NCI-H2196 treated with DMSO at 0.1 percent for 48 hours (cell line): ENCODE measurements around the gene MPPED1.

Source experiments
- DNase-seq: peaks from one replicate; lab custom pipeline; 2025; ENCODE audit not compliant: unreplicated experiment; lab: John Stamatoyannopoulos, UW

The MPPED1 gene

GRCh38 chr22:43428521-43428920 is 16.7 kb downstream of the MPPED1 start:
- no peak for DNase-seq

DNA sequence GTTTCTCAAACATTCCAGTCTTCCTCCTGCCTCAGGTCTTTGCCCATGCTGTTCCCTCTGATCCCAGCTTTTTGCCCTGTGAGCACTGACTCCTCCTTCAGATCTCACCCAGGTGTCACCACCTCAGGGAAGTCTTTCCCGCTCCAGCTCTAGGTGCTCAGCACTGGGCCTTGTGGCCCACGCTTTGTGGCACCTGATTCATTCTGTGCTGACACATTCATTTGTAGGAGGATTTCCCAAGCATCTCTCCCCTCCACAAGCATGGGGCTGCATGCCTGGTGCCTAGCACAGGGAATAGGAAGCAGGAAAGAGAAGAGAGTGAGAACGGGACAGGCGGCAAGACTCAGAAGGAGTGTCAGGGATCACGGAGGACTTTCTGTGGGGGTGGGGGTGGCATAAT is 17.6 kb downstream of the MPPED1 start:
- DNase-seq, result no peak

DNA sequence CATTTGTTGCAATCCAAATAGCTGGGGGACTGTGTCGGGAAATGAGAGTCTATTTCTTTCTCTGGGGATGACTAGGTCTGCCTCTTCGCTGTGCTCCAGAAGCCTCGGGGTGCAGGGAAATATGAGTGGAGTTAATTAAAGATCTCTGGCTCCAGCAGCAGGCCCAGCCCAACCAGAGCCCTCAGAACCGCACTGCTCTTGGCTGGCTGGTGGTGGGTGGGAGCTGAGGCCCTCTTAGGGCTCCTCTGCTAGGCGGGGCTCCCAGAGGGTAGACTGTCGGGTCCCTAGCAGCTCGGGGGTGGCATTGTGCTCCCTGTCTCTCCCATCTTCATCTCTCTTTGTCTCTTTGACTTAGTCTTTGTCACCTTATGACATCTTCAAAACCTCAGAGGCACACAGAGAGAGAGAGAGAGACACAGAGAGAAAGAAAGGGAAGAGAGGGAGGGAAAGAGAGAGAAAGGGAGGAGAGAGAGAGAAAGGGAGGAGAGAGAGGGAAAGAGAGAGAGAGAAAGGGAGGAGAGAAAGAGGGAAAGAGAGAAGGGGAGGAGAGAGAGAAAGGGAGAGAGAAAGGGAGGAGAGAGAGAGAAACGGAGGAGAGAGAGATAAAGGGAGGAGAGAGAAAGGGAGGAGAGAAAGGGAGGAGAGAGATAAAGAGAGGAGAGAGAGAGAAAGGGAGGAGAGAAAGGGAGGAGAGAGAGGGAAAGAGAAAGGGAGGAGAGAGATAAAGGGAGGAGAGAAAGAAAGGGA is 20.2 kb downstream of the MPPED1 start:
- DNase-seq, result no peak

- DNase-seq, result no peak
Measured at GRCh38 chr22:43432883-43433415, 21.1 kb downstream of the MPPED1 start.

- no peak for DNase-seq
Measured at GRCh38 chr22:43433451-43434274, 21.8 kb downstream of the MPPED1 start.

- DNase-seq, result no peak
Measured at GRCh38 chr22:43434275-43434927, 22.6 kb downstream of the MPPED1 start.

- no peak for DNase-seq
Measured at GRCh38 chr22:43434928-43435311, 23.1 kb downstream of the MPPED1 start.

DNA sequence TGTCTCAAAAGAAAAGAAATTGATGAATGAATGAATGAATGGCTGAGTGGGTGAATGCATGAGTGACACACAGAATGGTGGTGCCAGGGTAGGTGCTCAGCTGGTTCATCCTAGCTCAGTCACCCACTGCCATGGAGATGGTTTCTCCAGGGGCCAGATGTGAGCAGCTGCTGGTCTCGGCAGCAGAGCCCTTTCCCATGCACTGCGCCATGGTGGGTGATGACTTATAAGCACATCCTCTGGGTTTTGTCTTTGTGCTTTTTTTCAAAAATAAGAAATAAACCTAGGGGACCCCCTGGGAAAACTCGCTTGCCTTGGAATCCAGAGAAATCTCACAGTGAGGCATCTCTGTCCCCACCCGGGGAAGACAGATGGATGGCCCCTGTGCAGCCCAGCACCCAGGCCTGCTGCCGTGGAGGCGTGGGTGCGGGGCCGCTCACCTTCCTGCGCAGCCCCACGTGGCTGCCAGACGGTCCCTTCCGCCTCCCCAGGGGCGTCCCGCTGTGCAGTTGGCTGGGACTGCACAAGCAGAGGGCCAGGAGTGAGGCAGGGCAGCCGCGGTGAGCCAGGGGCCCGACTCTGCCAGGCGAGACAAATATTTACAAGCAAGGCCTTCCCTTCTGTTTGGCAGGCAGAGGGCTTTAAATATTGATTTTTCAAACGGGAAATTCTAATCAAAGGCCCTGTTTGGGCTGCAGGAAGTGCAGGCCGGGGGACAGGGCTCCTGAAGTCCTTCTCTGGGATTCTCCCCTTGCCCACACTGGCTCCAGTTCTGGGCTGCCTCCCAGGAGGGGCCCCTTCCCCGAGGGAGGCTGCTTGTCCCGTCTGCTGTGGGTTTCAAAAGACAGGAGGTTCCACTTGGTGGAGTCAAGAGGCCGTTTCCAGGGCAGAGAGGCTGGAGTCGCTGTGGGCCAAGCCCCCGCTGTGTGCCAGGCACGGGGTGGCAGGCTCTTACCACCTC is 24.3 kb downstream of the MPPED1 start:
- DNase-seq, result peak; percentile 70

GRCh38 chr22:43436868-43437267 is 25.1 kb downstream of the MPPED1 start:
- DNase-seq, result no peak

GRCh38 chr22:43437871-43438475 is 26.2 kb downstream of the MPPED1 start:
- DNase-seq, result no peak

- DNase-seq, result no peak
Measured at GRCh38 chr22:43438666-43439347, 27.0 kb downstream of the MPPED1 start.

DNA sequence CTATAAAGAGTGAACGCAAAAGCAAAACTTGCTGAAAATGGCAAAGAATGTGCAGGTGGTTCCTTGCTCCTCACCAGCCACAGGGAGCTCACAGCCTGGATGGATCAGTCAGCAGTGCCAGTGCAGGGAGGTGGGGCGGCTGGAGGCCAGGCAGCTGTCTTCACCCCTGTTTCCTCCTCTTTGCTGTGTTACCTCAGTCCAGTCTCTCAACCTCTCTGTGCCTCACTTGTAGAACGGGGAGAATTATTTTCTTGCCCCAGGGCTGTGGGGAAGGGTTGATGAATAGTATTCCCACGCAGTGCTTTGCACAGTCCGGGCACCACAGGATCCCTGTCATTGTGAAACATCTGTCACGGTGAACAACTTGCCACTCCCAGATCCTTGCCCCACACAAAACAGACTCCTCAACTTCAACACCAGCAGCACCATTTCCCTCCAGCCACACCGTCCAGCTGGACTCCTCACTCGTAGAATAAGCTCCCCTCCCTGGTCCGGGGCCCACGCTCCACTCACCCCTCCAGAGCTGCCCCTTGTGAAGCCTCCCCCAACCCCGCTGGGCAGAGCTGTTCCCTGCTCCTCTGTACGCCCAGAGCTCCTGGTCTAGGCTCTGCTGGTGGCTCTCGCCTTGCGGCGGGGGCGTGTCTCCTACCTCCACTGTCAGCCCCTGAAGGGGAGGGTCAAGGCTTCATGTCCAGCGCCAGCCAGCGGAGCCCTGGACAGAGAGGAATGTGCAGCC is 27.7 kb downstream of the MPPED1 start:
- no peak for DNase-seq

GRCh38 chr22:43440104-43440387 is 28.2 kb downstream of the MPPED1 start:
- no peak for DNase-seq

GRCh38 chr22:43440556-43440955 is 28.7 kb downstream of the MPPED1 start:
- no peak for DNase-seq

GRCh38 chr22:43441216-43441615 is 29.4 kb downstream of the MPPED1 start:
- no peak for DNase-seq

GRCh38 chr22:43441751-43442150 is 29.9 kb downstream of the MPPED1 start:
- DNase-seq, result no peak

GRCh38 chr22:43442386-43443151 is 30.8 kb downstream of the MPPED1 start:
- DNase-seq, result no peak

DNA sequence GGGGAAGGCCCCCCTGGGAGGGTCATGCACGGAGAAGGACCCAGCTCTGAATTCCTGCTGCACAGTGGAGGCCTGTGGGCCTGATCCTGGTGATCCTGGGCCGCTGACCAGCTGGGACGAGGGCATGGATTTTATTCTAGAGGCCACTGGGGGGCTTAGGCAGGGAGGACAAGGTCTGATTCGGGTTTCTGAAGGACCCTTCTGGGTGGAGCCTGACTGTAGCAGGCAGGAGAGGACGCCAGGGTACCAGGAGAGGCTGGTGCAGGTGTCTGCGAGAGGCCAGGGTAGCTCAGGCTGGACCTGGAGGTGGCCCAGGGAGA is 31.3 kb downstream of the MPPED1 start:
- no peak for DNase-seq
